CD4-positive, CD25-positive, alpha-beta regulatory T cell (primary cell): Measurements from ENCODE around the gene MS4A2. TPM values are rescaled to one million over a fixed set of nuclear protein-coding genes. Genes with fewer than 3 reads are reported as not detected.
"Not testable (repeated sequence)": the region's sequence is repeated elsewhere in the genome, so short reads cannot be mapped to it uniquely, and the experiment has no call there.

ENCODE experiments used
- ATAC-seq, 2 donors: fragments of 150-1000 bp; cut with Tn5 transposase; one replicate each; pipeline ENCODE4 v1.10.0; 2021; ENCODE audit warnings: low read depth in 2 of 2, moderate number of reproducible peaks in 2 of 2, moderate library complexity in 1 of 2
- DNase-seq, 3 donors: peaks; one replicate each; pipeline versions ENCODE4 v3.0.0 to v3.0.0-alpha.2; 2012 to 2022; ENCODE audit warnings: mixed read lengths in 1 of 3
- H3K27ac ChIP-seq: one replicate; pipeline ENCODE4 v1.7.0; 2013; ENCODE audit warnings: mild to moderate bottlenecking, low read length; ENCODE audit not compliant: insufficient read depth, poor library complexity, severe bottlenecking
- H3K27me3 ChIP-seq: one replicate; pipeline ENCODE4 v1.7.0; 2013; ENCODE audit warnings: low read length; ENCODE audit not compliant: control insufficient read depth, insufficient read depth
- H3K36me3 ChIP-seq: one replicate; pipeline ENCODE4 v1.7.0; 2013; ENCODE audit warnings: mild to moderate bottlenecking, low read length, moderate library complexity; ENCODE audit not compliant: control insufficient read depth, insufficient read depth
- H3K4me1 ChIP-seq: 2 replicates; pipeline ENCODE4 v1.7.0; 2013; ENCODE audit warnings: mild to moderate bottlenecking, low read length; ENCODE audit not compliant: insufficient read depth, control insufficient read depth, poor library complexity, severe bottlenecking
- H3K4me3 ChIP-seq: one replicate; pipeline ENCODE4 v1.7.0; 2013; ENCODE audit warnings: low read depth, mild to moderate bottlenecking, low read length, moderate library complexity
- H3K9me3 ChIP-seq, 2 experiments: 1 replicate in 1 of 2; 2 replicates in 1 of 2; pipeline ENCODE4 v1.7.0; 2013; ENCODE audit warnings: low read length in 2 of 2, mild to moderate bottlenecking in 1 of 2, moderate library complexity in 1 of 2; ENCODE audit not compliant: control insufficient read depth in 2 of 2
- H3K27ac Mint-ChIP-seq, 3 donors: one replicate each; pipeline ENCODE4 v1.8.0; 2020 to 2022; ENCODE audit warnings: mild to moderate bottlenecking in 3 of 3, mixed read lengths in 3 of 3, moderate library complexity in 2 of 3
- H3K27me3 Mint-ChIP-seq: one replicate; pipeline ENCODE4 v1.8.0; 2022; ENCODE audit warnings: mild to moderate bottlenecking, mixed read lengths
- H3K36me3 Mint-ChIP-seq: one replicate; pipeline ENCODE4 v1.8.0; 2020; ENCODE audit warnings: mixed read lengths
- H3K4me1 Mint-ChIP-seq, 4 donors: one replicate each; pipeline ENCODE4 v1.8.0; 2020 to 2022; ENCODE audit warnings: mixed read lengths in 4 of 4, mild to moderate bottlenecking in 1 of 4
- H3K4me3 Mint-ChIP-seq, 4 donors: one replicate each; pipeline ENCODE4 v1.8.0; 2020 to 2022; ENCODE audit warnings: mild to moderate bottlenecking in 4 of 4, mixed read lengths in 4 of 4, moderate library complexity in 3 of 4
- H3K9me3 Mint-ChIP-seq, 7 donors: one replicate each; pipeline ENCODE4 v1.8.0; 2020 to 2022; ENCODE audit warnings: mixed read lengths in 7 of 7, mild to moderate bottlenecking in 3 of 7, moderate library complexity in 2 of 7
- polyA plus RNA-seq, 4 donors: library from polyadenylated mRNA; unstranded; fragments of 300-500 nt; fragmentation: Illumina TruSeq; gene quantifications; one replicate each; pipeline ENCODE4 v1.2.3, GENCODE V29; 2021
- total RNA-seq: library from RNA; stranded (reverse); gene quantifications from one replicate; pipeline ENCODE4 v1.2.3, GENCODE V29; 2022

The MS4A2 gene
- total and polyA plus RNA-seq, 5 donors from 2014 or later: 0.37 TPM; not detected in 4

GRCh38 chr11:60108631-60109030 lies 20.2 kb downstream of the MS4A2 start:
- not testable (repeated sequence) for H3K36me3 Mint-ChIP-seq, H3K27ac ChIP-seq, H3K9me3 Mint-ChIP-seq, DNase-seq, H3K36me3 ChIP-seq, H3K27ac Mint-ChIP-seq, H3K4me3 ChIP-seq, H3K4me1 Mint-ChIP-seq, H3K4me1 ChIP-seq, H3K27me3 Mint-ChIP-seq, ATAC-seq, H3K9me3 ChIP-seq, H3K27me3 ChIP-seq, H3K4me3 Mint-ChIP-seq

DNA sequence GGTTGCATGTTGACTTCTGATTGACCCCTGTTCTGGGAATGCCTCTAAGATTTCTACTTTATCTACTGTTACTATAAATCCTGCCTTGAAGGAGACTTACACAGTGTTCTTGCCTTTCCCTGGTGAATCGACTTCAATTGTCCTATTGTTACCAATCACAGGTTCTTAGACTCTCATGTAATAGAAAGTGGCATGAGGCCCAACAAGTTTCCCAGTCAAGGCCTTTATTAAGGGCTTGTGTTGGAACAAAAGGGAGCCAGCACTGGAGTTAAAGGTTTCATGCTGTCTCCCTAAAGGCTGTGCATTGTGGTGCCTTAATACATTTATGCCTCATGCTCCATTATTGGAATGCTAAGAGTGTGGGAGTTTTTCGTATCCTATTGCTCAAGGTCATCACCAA lies 23.3 kb downstream of the MS4A2 start:
- Mint-ChIP-seq H3K9me3 (peaks cover 0 to 5% (median 0%) of the 10 kb centered on the region in 7 donors), H3K4me3 (no peak overlapping the region), H3K36me3 (no peaks in the 10 kb centered on the region), H3K4me1 (no peaks in the 10 kb centered on the region), H3K27ac (no peak overlapping the region), H3K27me3 (peaks cover 16% of the 10 kb centered on the region)
- no peak overlapping the region for H3K27ac ChIP-seq
- DNase-seq (no peak), ATAC-seq (no peak)
- no peak overlapping the region for H3K4me3 ChIP-seq
- no peaks in the 10 kb centered on the region for H3K27me3 ChIP-seq
- no peaks in the 10 kb centered on the region for H3K36me3 ChIP-seq
- no peaks in the 10 kb centered on the region for H3K4me1 ChIP-seq
- no peaks in the 10 kb centered on the region for H3K9me3 ChIP-seq

GRCh38 chr11:60116996-60117790 lies 28.7 kb downstream of the MS4A2 start:
- Mint-ChIP-seq H3K36me3 (no peaks in the 10 kb centered on the region), H3K27ac (no peak overlapping the region), H3K4me1 (no peaks in the 10 kb centered on the region), H3K4me3 (no peak overlapping the region), H3K27me3 (peaks cover 10% of the 10 kb centered on the region), H3K9me3 (peaks cover 0 to 5% (median 0%) of the 10 kb centered on the region in 7 donors)
- no peak for ATAC-seq
- Histone ChIP-seq H3K36me3 (no peaks in the 10 kb centered on the region), H3K4me3 (no peak overlapping the region), H3K9me3 (no peaks in the 10 kb centered on the region), H3K27ac (no peak overlapping the region), H3K4me1 (no peaks in the 10 kb centered on the region), H3K27me3 (no peaks in the 10 kb centered on the region)
- no peak for DNase-seq

DNA sequence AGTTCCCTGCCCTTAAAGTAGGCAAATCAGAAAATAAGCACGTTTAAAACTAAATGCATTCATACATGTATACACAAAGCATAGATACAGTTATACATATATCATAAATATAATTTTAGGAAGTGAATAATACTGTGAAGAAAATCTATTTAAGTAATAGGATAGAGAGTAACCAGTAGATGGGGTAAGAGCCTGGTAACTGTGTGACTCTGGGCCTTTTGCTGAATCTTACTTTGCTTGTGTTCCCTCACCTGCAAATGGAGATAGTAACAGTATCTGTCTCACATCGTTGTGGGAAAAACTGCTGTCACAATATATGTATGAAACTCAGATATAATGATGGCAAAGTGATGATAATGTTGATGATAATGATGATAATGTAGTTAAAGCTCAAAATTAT lies 29.9 kb downstream of the MS4A2 start:
- ATAC-seq (no peak), DNase-seq (no peak)
- Mint-ChIP-seq H3K4me3 (no peak overlapping the region), H3K27me3 (peaks cover 10% of the 10 kb centered on the region), H3K27ac (no peak overlapping the region), H3K9me3 (peaks cover 0 to 5% (median 0%) of the 10 kb centered on the region in 7 donors), H3K4me1 (no peaks in the 10 kb centered on the region), H3K36me3 (no peaks in the 10 kb centered on the region)
- H3K4me1 ChIP-seq: no peaks in the 10 kb centered on the region
- H3K36me3 ChIP-seq: no peaks in the 10 kb centered on the region
- no peaks in the 10 kb centered on the region for H3K9me3 ChIP-seq
- H3K27ac ChIP-seq: no peak overlapping the region
- no peak overlapping the region for H3K4me3 ChIP-seq
- no peaks in the 10 kb centered on the region for H3K27me3 ChIP-seq

GRCh38 chr11:60119710-60120109 lies 31.2 kb downstream of the MS4A2 start:
- Mint-ChIP-seq H3K4me3 (no peak overlapping the region), H3K9me3 (peaks cover 0 to 5% (median 0%) of the 10 kb centered on the region in 7 donors), H3K36me3 (no peaks in the 10 kb centered on the region), H3K27ac (no peak overlapping the region), H3K27me3 (peaks cover 10% of the 10 kb centered on the region), H3K4me1 (no peaks in the 10 kb centered on the region)
- ATAC-seq: no peak
- H3K4me1 ChIP-seq: no peaks in the 10 kb centered on the region
- no peak overlapping the region for H3K4me3 ChIP-seq
- no peak overlapping the region for H3K27ac ChIP-seq
- no peaks in the 10 kb centered on the region for H3K27me3 ChIP-seq
- H3K36me3 ChIP-seq: no peaks in the 10 kb centered on the region
- no peaks in the 10 kb centered on the region for H3K9me3 ChIP-seq
- no peak for DNase-seq

DNA sequence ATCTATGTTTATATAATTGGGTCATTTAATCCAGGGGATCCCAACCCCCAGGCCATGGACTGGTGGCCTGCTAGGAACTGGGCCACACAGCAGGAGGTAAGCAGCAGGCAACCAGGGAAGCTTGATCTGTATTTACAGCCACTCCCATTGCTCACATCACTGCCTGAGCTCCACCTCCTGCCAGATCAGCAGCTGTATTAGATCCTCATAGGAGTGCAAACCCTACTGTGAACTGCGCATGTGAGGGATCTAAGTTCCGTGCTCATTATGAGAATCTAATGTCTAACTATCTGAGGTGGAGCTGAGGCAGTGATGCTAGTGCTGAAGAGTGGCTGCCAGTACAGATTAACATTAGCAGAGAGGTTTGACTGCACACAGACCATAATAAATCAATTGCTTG lies 32.8 kb downstream of the MS4A2 start:
- no peak overlapping the region for H3K27ac ChIP-seq
- H3K9me3 ChIP-seq: no peaks in the 10 kb centered on the region
- H3K27me3 ChIP-seq: no peaks in the 10 kb centered on the region
- peaks cover 0 to 5% (median 0%) of the 10 kb centered on the region in 7 donors for H3K9me3 Mint-ChIP-seq
- DNase-seq (no peak), ATAC-seq (no peak)
- no peak overlapping the region for H3K27ac Mint-ChIP-seq
- H3K4me1 ChIP-seq: no peaks in the 10 kb centered on the region
- no peaks in the 10 kb centered on the region for H3K4me1 Mint-ChIP-seq
- H3K36me3 ChIP-seq: no peaks in the 10 kb centered on the region
- peaks cover 7% of the 10 kb centered on the region for H3K27me3 Mint-ChIP-seq
- H3K36me3 Mint-ChIP-seq: no peaks in the 10 kb centered on the region
- H3K4me3 ChIP-seq: no peak overlapping the region
- no peak overlapping the region for H3K4me3 Mint-ChIP-seq

DNA sequence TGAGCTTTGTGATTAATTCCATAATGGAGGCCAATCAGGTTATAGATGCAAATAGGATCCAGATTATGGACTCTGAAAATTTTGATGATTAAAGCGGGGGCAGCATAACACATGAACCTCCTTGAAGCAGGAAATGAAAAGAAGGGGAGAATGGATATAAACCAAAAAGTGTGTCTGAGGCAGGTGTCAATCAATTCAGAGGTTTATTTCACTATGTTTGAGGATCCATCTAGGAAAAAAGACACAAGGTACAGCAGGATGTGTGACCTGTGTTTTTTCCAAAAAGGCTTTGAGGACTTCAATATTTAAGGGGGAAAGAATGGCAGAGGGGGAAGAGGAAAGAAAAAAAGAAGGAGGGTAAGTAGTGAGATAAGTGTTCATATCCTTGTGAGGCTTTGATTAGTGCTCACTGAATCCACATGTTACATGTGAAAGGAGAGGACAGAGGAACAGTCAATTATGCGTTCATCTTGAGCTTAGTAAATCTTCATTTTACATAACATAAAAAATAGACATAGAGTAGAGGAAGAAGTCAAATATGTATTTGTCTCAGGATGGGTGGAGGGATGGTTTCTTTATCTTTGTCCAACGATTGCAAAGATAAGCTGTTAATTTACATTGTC lies 34.1 kb downstream of the MS4A2 start:
- no peaks in the 10 kb centered on the region for H3K9me3 ChIP-seq
- no peaks in the 10 kb centered on the region for H3K27me3 ChIP-seq
- H3K36me3 ChIP-seq: no peaks in the 10 kb centered on the region
- no peak overlapping the region for H3K27ac ChIP-seq
- Mint-ChIP-seq H3K27me3 (no peaks in the 10 kb centered on the region), H3K9me3 (no peaks in the 10 kb centered on the region), H3K4me3 (no peak overlapping the region), H3K4me1 (no peaks in the 10 kb centered on the region), H3K36me3 (no peaks in the 10 kb centered on the region), H3K27ac (no peak overlapping the region)
- no peak for DNase-seq
- no peak for ATAC-seq
- no peaks in the 10 kb centered on the region for H3K4me1 ChIP-seq
- no peak overlapping the region for H3K4me3 ChIP-seq
